K562 (cell line): ENCODE results near the gene KDF1. TPM values are rescaled to one million over a fixed set of nuclear protein-coding genes. Genes with fewer than 3 reads are reported as not detected.
A peak's percentile ranks its signal among the peaks of the same experiment; 100 is the strongest.

Experiments
- CHD4 ChIP-seq: fragments of 200-600 bp; sonication (generic); IDR thresholded peaks from 3 replicates; pipeline ENCODE4 v1.6.1; 2012; ENCODE audit warnings: low read depth, mild to moderate bottlenecking, mixed read lengths, low read length, inconsistent platforms; ENCODE audit not compliant: insufficient read depth, insufficient replicate concordance, poor library complexity, severe bottlenecking
- EGR1 ChIP-seq: fragments of 450-650 bp; conservative IDR thresholded peaks from 2 replicates; pipeline ENCODE4 v1.6.1; 2017; ENCODE audit warnings: mild to moderate bottlenecking
- ETS2 ChIP-seq: IDR thresholded peaks from 2 replicates; pipeline ENCODE4 v1.6.1; 2016; ENCODE audit warnings: borderline replicate concordance, missing genetic modification characterization, mild to moderate bottlenecking, moderate library complexity, missing compliant biosample characterization; ENCODE audit not compliant: poor library complexity, severe bottlenecking
- FIP1L1 ChIP-seq: fragments of 200-400 bp; formaldehyde crosslinking; IDR thresholded peaks from 2 replicates; pipeline ENCODE4 v1.6.1; 2018; ENCODE audit warnings: mild to moderate bottlenecking, low read depth, low read length; ENCODE audit not compliant: poor library complexity, severe bottlenecking
- HMGN3 ChIP-seq: IDR thresholded peaks from 2 replicates; pipeline ENCODE4 v1.6.1; 2011; ENCODE audit warnings: borderline replicate concordance, low read depth, mild to moderate bottlenecking, mixed read lengths, low read length; ENCODE audit not compliant: insufficient read length; ENCODE audit errors: extremely low read depth
- MCM3 ChIP-seq: fragments of 450-650 bp; IDR thresholded peaks from 2 replicates; pipeline ENCODE4 v1.6.1; 2016
- MTA3 ChIP-seq: fragments of 450-650 bp; formaldehyde crosslinking; IDR thresholded peaks from 2 replicates; pipeline ENCODE4 v1.6.1; 2017; ENCODE audit warnings: mild to moderate bottlenecking, borderline replicate concordance
- PHB2 ChIP-seq: fragments of 450-650 bp; IDR thresholded peaks from 2 replicates; pipeline ENCODE4 v1.6.1; 2017; ENCODE audit warnings: low read depth
- PHF20 ChIP-seq: fragments of 450-650 bp; IDR thresholded peaks from 2 replicates; pipeline ENCODE4 v1.6.1; 2018; ENCODE audit not compliant: partially characterized antibody
- POLR2G ChIP-seq: fragments of 200-400 bp; formaldehyde crosslinking; IDR thresholded peaks from 2 replicates; pipeline ENCODE4 v1.6.1; 2017; ENCODE audit warnings: low read depth, mild to moderate bottlenecking, antibody characterized with exemption, low read length, moderate library complexity
- RBFOX2 ChIP-seq: fragments of 200-400 bp; formaldehyde crosslinking; IDR thresholded peaks from 2 replicates; pipeline ENCODE4 v1.6.1; 2017; ENCODE audit warnings: low read depth, mild to moderate bottlenecking, low read length, moderate library complexity
- SMAD1 ChIP-seq: fragments of 150-350 bp; IDR thresholded peaks from 2 replicates; pipeline ENCODE4 v1.6.1; 2014; ENCODE audit warnings: low read length, low read depth; ENCODE audit not compliant: partially characterized antibody
- TAF1 ChIP-seq: IDR thresholded peaks from 2 replicates; pipeline ENCODE4 v1.6.1; 2011; ENCODE audit warnings: mild to moderate bottlenecking, low read length, moderate library complexity; ENCODE audit not compliant: insufficient read depth, control insufficient read depth, severe bottlenecking; ENCODE audit errors: extremely low read depth
- TBP ChIP-seq: optimal IDR thresholded peaks from 2 replicates; pipeline ENCODE3; 2011; ENCODE audit warnings: low read depth, low read length, improper control_type of control experiment
- ZBED1 ChIP-seq: IDR thresholded peaks from 2 replicates; pipeline ENCODE4 v1.6.1; 2014
- ZBTB7A ChIP-seq: IDR thresholded peaks from 2 replicates; pipeline ENCODE4 v1.6.1; 2011; ENCODE audit warnings: low read depth, mild to moderate bottlenecking, low read length, moderate library complexity, borderline replicate concordance; ENCODE audit not compliant: control insufficient read depth
- ZNF140 ChIP-seq: fragments of 250-450 bp; sonication (Bioruptor Pico); IDR thresholded peaks from 2 replicates; pipeline ENCODE4 v1.8.0; 2021; ENCODE audit warnings: moderate library complexity, mild to moderate bottlenecking, inconsistent platforms
- ZNF146 ChIP-seq: IDR thresholded peaks from one replicate; pipeline ENCODE4 v1.6.1; 2018; ENCODE audit warnings: missing compliant biosample characterization; ENCODE audit not compliant: unreplicated experiment
- ZNF449 ChIP-seq: fragments of 250-450 bp; sonication (Bioruptor Pico); IDR thresholded peaks from 2 replicates; pipeline ENCODE4 v1.8.0; 2022; ENCODE audit warnings: moderate library complexity, mild to moderate bottlenecking, inconsistent platforms
- polyA plus RNA-seq, 8 experiments: library from polyadenylated mRNA; depleted of rRNA in 4 of 8; stranded (reverse) in 5 of 8; unstranded in 3 of 8; fragments of >200 nt; fragmentation: Nextera tagmentation in 2 of 8; fragmentation: Illumina TruSeq in 1 of 8; extraction: Ambion mirVana in 2 of 8; extraction: Trizol in 1 of 8; gene quantifications; 2 replicates each; pipeline versions ENCODE4 v1.2.1 to v1.2.3, GENCODE V29; 2011 to 2014; ENCODE audit warnings: inconsistent platforms in 1 of 8, missing spikeins in 1 of 8
- total RNA-seq, 7 experiments: library from RNA; depleted of rRNA in 6 of 7; stranded (reverse); fragments of >200 nt in 6 of 7; fragmentation: Illumina TruSeq in 2 of 7; extraction: Trizol in 2 of 7; gene quantifications; 2 replicates each; pipeline versions ENCODE4 v1.2.1 to v1.2.3, GENCODE V29; 2011 to 2021; ENCODE audit warnings: low replicate concordance in 1 of 7
- TF ChIP-seq, protein P1 (sequence below): IDR thresholded peaks from 2 replicates; pipeline ENCODE4 v1.6.1; 2012; ENCODE audit warnings: low read depth, low read length, improper control_type of control experiment, borderline replicate concordance
- TF ChIP-seq, protein P2 (sequence below): fragments of 450-650 bp; formaldehyde crosslinking; IDR thresholded peaks from 2 replicates; pipeline ENCODE4 v1.4.0; 2022; ENCODE audit warnings: mild to moderate bottlenecking, moderate library complexity
- TF ChIP-seq, protein P3 (sequence below): fragments of 450-650 bp; IDR thresholded peaks from 2 replicates; pipeline ENCODE4 v1.6.1; 2016; ENCODE audit warnings: antibody characterized with exemption

KDF1 gene
- total and polyA plus RNA-seq, 9 of the 15 experiments (the other 6 are each of a cell fraction or from before 2014, with no cell fraction given): 0.38 to 1.9 (median 0.83) TPM

GRCh38 chr1:26993237-26994019, 33.2 kb upstream of the KDF1 start, which contains the start of gene TRNP1 (continued):
- TF ChIP-seq, protein P1, sequence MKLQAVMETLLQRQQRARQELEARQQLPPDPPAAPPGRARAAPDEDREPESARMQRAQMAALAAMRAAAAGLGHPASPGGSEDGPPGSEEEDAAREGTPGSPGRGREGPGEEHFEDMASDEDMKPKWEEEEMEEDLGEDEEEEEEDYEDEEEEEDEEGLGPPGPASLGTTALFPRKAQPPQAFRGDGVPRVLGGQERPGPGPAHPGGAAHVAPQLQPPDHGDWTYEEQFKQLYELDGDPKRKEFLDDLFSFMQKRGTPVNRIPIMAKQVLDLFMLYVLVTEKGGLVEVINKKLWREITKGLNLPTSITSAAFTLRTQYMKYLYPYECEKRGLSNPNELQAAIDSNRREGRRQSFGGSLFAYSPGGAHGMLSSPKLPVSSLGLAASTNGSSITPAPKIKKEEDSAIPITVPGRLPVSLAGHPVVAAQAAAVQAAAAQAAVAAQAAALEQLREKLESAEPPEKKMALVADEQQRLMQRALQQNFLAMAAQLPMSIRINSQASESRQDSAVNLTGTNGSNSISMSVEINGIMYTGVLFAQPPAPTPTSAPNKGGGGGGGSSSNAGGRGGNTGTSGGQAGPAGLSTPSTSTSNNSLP: no peak
- no peak for TF ChIP-seq PHB2
- peak; percentile 59 for TF ChIP-seq FIP1L1
- peak; percentile 39 for TF ChIP-seq HMGN3
- no peak for TF ChIP-seq SMAD1
- TF ChIP-seq TAF1: peak; percentile 20
- peak; percentile 63 for TF ChIP-seq RBFOX2
- TF ChIP-seq ZNF146 (CRISPR knock-in tag): no peak
- no peak for TF ChIP-seq CHD4
- TF ChIP-seq, protein P2, sequence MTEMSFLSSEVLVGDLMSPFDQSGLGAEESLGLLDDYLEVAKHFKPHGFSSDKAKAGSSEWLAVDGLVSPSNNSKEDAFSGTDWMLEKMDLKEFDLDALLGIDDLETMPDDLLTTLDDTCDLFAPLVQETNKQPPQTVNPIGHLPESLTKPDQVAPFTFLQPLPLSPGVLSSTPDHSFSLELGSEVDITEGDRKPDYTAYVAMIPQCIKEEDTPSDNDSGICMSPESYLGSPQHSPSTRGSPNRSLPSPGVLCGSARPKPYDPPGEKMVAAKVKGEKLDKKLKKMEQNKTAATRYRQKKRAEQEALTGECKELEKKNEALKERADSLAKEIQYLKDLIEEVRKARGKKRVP (CRISPR knock-in tag): no peak
- no peak for TF ChIP-seq ETS2
- peak; percentile 78; the same call in 1 of the 2 replicates for TF ChIP-seq ZBTB7A
- TF ChIP-seq ZNF140 (CRISPR knock-in tag): no peak
- TF ChIP-seq ZNF449 (CRISPR knock-in tag): no peak
- TF ChIP-seq EGR1: peak; percentile 40; the same call in 1 of the 2 replicates
- TF ChIP-seq POLR2G: peak; percentile 78
- peak; percentile 93 for TF ChIP-seq TBP
- 0 out of 2 replicates have a peak, but pooled peaks have one; percentile 30 for TF ChIP-seq MTA3
- peak; percentile 71 for TF ChIP-seq PHF20
- TF ChIP-seq ZBED1: no peak
- TF ChIP-seq MCM3: no peak
- TF ChIP-seq, protein P3, sequence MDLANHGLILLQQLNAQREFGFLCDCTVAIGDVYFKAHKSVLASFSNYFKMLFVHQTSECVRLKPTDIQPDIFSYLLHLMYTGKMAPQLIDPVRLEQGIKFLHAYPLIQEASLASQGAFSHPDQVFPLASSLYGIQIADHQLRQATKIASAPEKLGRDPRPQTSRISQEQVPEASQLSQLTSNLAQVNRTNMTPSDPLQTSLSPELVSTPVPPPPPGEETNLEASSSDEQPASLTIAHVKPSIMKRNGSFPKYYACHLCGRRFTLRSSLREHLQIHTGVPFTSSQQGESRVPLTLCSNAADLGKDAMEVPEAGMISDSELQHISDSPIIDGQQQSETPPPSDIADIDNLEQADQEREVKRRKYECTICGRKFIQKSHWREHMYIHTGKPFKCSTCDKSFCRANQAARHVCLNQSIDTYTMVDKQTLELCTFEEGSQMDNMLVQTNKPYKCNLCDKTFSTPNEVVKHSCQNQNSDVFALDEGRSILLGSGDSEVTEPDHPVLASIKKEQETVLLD: peak; percentile 2; the same call in 1 of the 2 replicates
